HepG2 (cell line): Measurements from ENCODE around the gene SAXO2. TPM values are rescaled to one million over a fixed set of nuclear protein-coding genes. Genes with fewer than 3 reads are reported as not detected.

ENCODE experiments used
- CHCHD3 ChIP-seq: sonication (generic); formaldehyde crosslinking; IDR thresholded peaks from 2 replicates; pipeline ENCODE4 v1.8.0; 2022; ENCODE audit warnings: mild to moderate bottlenecking, missing genetic modification reagents, moderate library complexity
- FOXJ3 ChIP-seq: sonication (generic); formaldehyde crosslinking; IDR thresholded peaks from 2 replicates; pipeline ENCODE4 v1.4.0; 2020; ENCODE audit warnings: missing genetic modification reagents, mild to moderate bottlenecking, borderline replicate concordance
- FOXO4 ChIP-seq: sonication (generic); formaldehyde crosslinking; conservative IDR thresholded peaks from 2 replicates; pipeline ENCODE4 v1.8.1; 2023; ENCODE audit warnings: missing genetic modification reagents
- HDAC2 ChIP-seq: sonication (generic); formaldehyde crosslinking; IDR thresholded peaks from 2 replicates; pipeline ENCODE4 v1.4.0; 2020; ENCODE audit warnings: missing genetic modification reagents
- KDM6A ChIP-seq: IDR thresholded peaks from 2 replicates; pipeline ENCODE4 v1.6.1; 2016; ENCODE audit warnings: low read depth
- MAZ ChIP-seq, 2 experiments: sonication (generic) in 1 of 2; formaldehyde crosslinking in 1 of 2; IDR thresholded peaks; 2 replicates each; pipeline versions ENCODE4 v1.5.0 to v1.6.1; 2012 to 2020; ENCODE audit warnings: low read depth in 2 of 2, mild to moderate bottlenecking in 2 of 2, borderline replicate concordance in 1 of 2, improper control_type of control experiment in 1 of 2, low read length in 1 of 2, missing genetic modification reagents in 1 of 2, moderate library complexity in 1 of 2
- MZF1 ChIP-seq: sonication (generic); formaldehyde crosslinking; IDR thresholded peaks from 2 replicates; pipeline ENCODE4 v1.8.1; 2023; ENCODE audit warnings: mild to moderate bottlenecking, missing genetic modification reagents, borderline replicate concordance
- PITX1 ChIP-seq: sonication (generic); formaldehyde crosslinking; IDR thresholded peaks from 2 replicates; pipeline ENCODE4 v1.5.1; 2020; ENCODE audit warnings: mild to moderate bottlenecking, missing genetic modification reagents
- PRPF4 ChIP-seq: fragments of 200-400 bp; formaldehyde crosslinking; IDR thresholded peaks from 2 replicates; pipeline ENCODE4 v1.6.1; 2016; ENCODE audit warnings: low read length, low read depth; ENCODE audit not compliant: poor library complexity, severe bottlenecking
- RBAK ChIP-seq: sonication (generic); formaldehyde crosslinking; IDR thresholded peaks from 2 replicates; pipeline ENCODE4 v1.5.1; 2020; ENCODE audit warnings: mild to moderate bottlenecking, missing genetic modification reagents
- RORA ChIP-seq: sonication (generic); formaldehyde crosslinking; IDR thresholded peaks from 2 replicates; pipeline ENCODE4 v1.5.0; 2020; ENCODE audit warnings: mild to moderate bottlenecking, missing genetic modification reagents, moderate library complexity
- SKIL ChIP-seq: sonication (generic); formaldehyde crosslinking; IDR thresholded peaks from 2 replicates; pipeline ENCODE4 v1.8.0; 2022; ENCODE audit warnings: missing genetic modification reagents, mild to moderate bottlenecking, moderate library complexity, borderline replicate concordance
- SMAD1 ChIP-seq: sonication (generic); formaldehyde crosslinking; IDR thresholded peaks from 2 replicates; pipeline ENCODE4 v1.4.0; 2020; ENCODE audit warnings: missing genetic modification reagents, low read depth, mild to moderate bottlenecking, borderline replicate concordance
- SNAPC2 ChIP-seq: sonication (generic); formaldehyde crosslinking; IDR thresholded peaks from 2 replicates; pipeline ENCODE4 v1.8.1; 2022; ENCODE audit warnings: mild to moderate bottlenecking, missing genetic modification reagents
- TERF1 ChIP-seq: sonication (generic); formaldehyde crosslinking; IDR thresholded peaks from 2 replicates; pipeline ENCODE4 v1.8.0; 2022; ENCODE audit warnings: mild to moderate bottlenecking, missing genetic modification reagents, moderate library complexity
- ZFP82 ChIP-seq: sonication (generic); formaldehyde crosslinking; IDR thresholded peaks from 2 replicates; pipeline ENCODE4 v1.5.1; 2020; ENCODE audit warnings: mild to moderate bottlenecking, missing genetic modification reagents, borderline replicate concordance
- ZMAT3 ChIP-seq: sonication (generic); formaldehyde crosslinking; conservative IDR thresholded peaks from 2 replicates; pipeline ENCODE4 v1.7.0; 2021; ENCODE audit warnings: missing genetic modification reagents
- ZNF20 ChIP-seq: sonication (generic); formaldehyde crosslinking; IDR thresholded peaks from 2 replicates; pipeline ENCODE4 v1.4.0; 2020; ENCODE audit warnings: mild to moderate bottlenecking, moderate library complexity, missing genetic modification reagents
- ZNF281 ChIP-seq: sonication (generic); formaldehyde crosslinking; IDR thresholded peaks from 2 replicates; pipeline ENCODE4 v1.4.0; 2020; ENCODE audit warnings: missing genetic modification reagents, borderline replicate concordance
- ZNF362 ChIP-seq: sonication (generic); formaldehyde crosslinking; IDR thresholded peaks from 2 replicates; pipeline ENCODE4 v1.4.0; 2020; ENCODE audit warnings: missing genetic modification reagents, mild to moderate bottlenecking, borderline replicate concordance
- ZNF788 ChIP-seq: sonication (generic); formaldehyde crosslinking; IDR thresholded peaks from 2 replicates; pipeline ENCODE4 v1.5.0; 2020; ENCODE audit warnings: mild to moderate bottlenecking, missing genetic modification reagents, borderline replicate concordance
- polyA plus RNA-seq, 8 experiments: library from polyadenylated mRNA; depleted of rRNA in 3 of 8; stranded (reverse) in 7 of 8; unstranded in 1 of 8; fragments of >200 nt; fragmentation: Illumina TruSeq in 4 of 8; extraction: Trizol in 4 of 8; gene quantifications; 2 replicates each; pipeline versions ENCODE4 v1.2.1 to v1.2.3, GENCODE V29; 2011 to 2016; ENCODE audit warnings: low read depth in 4 of 8, missing spikeins in 1 of 8, mixed read lengths in 1 of 8; ENCODE audit not compliant: insufficient read depth in 1 of 8
- total RNA-seq, 5 experiments: library from RNA; depleted of rRNA; stranded (reverse); fragments of >200 nt; fragmentation: Illumina TruSeq; extraction: Trizol; gene quantifications; 2 replicates each; pipeline ENCODE4 v1.2.3, GENCODE V29; 2016; ENCODE audit warnings: low read depth in 1 of 5

SAXO2 gene
- total and polyA plus RNA-seq, 2 of the 13 experiments (the other 11 are each of a cell fraction or from before 2014, with no cell fraction given) = 0.01 to 1.5 TPM

GRCh38 chr15:82263350-82263749, 732 bp downstream of the SAXO2 start (continued):
- TF ChIP-seq HDAC2 (CRISPR knock-in tag) (peak; percentile 95), ZNF20 (CRISPR knock-in tag) (no peak), MAZ (IDR thresholded peaks at IDR 0.05; ENCODE audit: borderline replicate concordance, low read depth, low read length) (no peak), MAZ (CRISPR knock-in tag; IDR thresholded peaks at IDR 0.05; ENCODE audit: low read depth) (no peak), FOXJ3 (CRISPR knock-in tag) (peak; percentile 93), ZNF788 (CRISPR knock-in tag) (no peak), KDM6A (CRISPR knock-in tag) (0 out of 2 replicates have a peak, but pooled peaks have one; percentile 56), TERF1 (CRISPR knock-in tag) (no peak), ZNF362 (CRISPR knock-in tag) (peak; percentile 15; the same call in 1 of the 2 replicates), PITX1 (CRISPR knock-in tag) (peak; percentile 100), ZFP82 (no peak), SKIL (CRISPR knock-in tag) (0 out of 2 replicates have a peak, but pooled peaks have one; percentile 22), SMAD1 (CRISPR knock-in tag) (no peak), PRPF4 (no peak), ZNF281 (CRISPR knock-in tag) (peak; percentile 44; the same call in 1 of the 2 replicates), FOXO4 (CRISPR knock-in tag) (no peak), ZMAT3 (no peak), SNAPC2 (CRISPR knock-in tag) (no peak), MZF1 (CRISPR knock-in tag) (no peak), RORA (CRISPR knock-in tag) (no peak), CHCHD3 (CRISPR knock-in tag) (no peak), RBAK (CRISPR knock-in tag) (no peak)
